GM18858 (cell line): ENCODE results near the gene SFXN5.

ENCODE experiments used
- ATAC-seq: cut with Tn5 transposase; IDR thresholded peaks from one replicate; pipeline ENCODE4 v1.9.1; 2021; ENCODE audit not compliant: unreplicated experiment

The SFXN5 gene

DNA sequence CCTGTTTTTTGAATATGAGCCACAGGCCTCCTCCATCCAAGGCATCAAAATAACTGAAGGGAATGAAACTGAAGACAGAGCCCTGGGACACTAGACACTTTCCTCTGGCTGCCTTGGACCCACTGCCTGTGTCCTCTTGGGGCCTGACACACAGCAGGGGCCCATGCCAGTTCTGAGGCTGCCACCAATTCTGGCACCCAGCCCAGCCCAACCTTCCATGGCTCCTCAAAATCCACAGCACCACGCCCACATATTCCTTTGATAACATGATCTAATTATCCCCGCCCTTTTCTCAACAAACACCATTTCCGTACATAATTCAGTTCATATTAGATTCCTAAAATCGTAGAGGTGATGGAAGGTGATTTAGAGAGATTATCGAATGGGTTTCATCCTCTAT, 90.0 kb downstream of the SFXN5 start:
- ATAC-seq = no peak

DNA sequence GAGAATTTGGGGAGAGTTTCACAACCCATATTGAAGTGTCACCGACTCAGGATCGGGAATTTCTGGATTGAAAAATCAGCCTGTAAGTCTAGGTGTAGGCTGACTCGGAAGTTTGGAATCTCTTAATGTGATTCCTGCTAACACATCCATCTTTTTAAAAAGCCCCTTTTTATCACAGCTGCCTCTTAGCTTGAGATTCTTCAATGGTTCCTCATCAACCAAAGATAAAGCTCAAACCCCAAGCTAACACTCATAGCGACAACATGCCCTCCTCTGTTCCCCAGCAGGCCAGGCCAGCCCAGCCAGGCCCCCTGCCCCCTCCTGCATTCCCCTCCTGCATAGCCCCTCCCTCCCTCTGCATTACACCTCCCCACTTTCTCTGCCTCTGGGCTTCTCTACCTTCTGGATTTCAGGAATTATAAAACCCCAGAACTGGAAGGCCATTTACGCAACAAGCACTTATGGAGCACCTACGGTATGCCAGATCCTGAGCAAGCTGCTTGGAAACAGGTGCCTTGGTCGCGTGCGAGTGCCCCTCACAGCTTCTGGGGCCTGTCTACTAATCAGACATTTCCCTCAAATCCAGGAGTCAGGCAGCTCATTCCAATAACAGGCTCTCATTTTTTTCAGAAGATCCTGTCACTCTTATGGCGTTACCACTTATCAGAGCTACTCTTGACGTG, 90.8 kb downstream of the SFXN5 start:
- ATAC-seq = no peak

DNA sequence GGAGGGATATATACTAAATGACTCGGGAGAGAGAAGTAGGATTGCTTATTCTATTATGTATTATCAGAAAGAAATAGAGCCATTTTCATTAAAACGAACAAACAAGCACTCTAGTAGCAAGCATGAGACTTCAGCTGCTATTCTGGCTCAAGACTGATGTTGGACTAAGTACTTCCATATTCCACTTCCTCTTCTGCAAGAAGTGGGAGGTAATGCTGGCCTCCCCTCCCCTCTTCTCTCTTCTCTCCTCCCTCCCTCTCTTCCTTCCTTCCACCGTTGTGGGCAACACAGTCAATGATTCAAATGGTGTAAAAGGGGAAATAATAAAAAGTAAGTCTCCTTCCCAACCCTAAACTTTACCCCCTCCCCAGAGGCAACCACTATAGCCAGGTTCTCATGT, 91.6 kb downstream of the SFXN5 start:
- peak; percentile 47 for ATAC-seq

- no peak for ATAC-seq
Measured at GRCh38 chr2:72975017-72975416, 96.5 kb downstream of the SFXN5 start.

- ATAC-seq = no peak
Measured at GRCh38 chr2:72974436-72974754, 97.1 kb downstream of the SFXN5 start.

GRCh38 chr2:72973566-72974435, 97.7 kb downstream of the SFXN5 start:
- ATAC-seq = peak; percentile 89

GRCh38 chr2:72973137-72973535, 98.4 kb downstream of the SFXN5 start:
- ATAC-seq = no peak

- ATAC-seq = no peak
Measured at GRCh38 chr2:72972352-72973136, 99.0 kb downstream of the SFXN5 start.

DNA sequence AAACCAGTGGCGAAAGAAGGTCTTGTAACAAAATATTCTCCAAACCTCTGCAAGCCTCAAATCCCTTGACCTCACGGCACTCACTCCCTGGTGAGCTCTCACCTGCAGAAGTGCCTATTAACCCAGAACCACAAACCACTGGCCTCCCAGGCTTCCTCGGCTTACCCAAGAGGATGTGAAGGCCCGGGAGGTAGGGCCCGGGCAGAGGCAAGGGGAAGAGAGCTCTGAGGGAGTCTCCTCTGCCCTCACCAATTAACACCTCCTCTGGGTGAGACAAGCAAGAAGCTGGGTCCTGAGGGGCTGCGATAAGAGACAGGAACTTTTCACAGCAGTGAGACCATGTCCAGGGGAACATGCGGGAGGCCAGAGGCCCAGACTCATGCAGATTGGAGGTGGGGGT, 100.5 kb downstream of the SFXN5 start:
- no peak for ATAC-seq

DNA sequence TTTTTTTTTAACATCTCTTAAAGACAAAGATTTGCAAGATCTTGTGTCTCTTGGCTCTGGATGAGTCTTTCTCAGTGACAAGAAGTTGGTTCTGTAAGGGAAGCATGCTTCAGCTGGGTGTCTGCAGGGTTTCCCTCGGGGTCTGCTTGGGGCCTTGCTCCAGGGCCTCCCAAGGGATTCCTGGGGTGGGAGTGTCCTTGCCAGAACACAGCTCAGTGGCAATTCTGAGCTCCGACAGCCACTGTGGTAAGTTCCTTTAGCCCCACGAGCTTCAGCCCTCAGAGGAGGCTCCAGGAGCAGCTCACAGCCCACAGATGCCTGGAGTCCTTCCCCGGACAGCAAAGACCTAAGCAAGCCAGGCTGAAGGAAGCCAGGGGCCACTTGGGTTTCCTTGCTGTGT, 101.8 kb downstream of the SFXN5 start:
- ATAC-seq = no peak

GRCh38 chr2:72968286-72968685, 103.2 kb downstream of the SFXN5 start:
- no peak for ATAC-seq

GRCh38 chr2:72965770-72966450, 105.6 kb downstream of the SFXN5 start:
- no peak for ATAC-seq

- ATAC-seq = no peak
Measured at GRCh38 chr2:72965016-72965415, 106.5 kb downstream of the SFXN5 start.

GRCh38 chr2:72964146-72964525, 107.4 kb downstream of the SFXN5 start:
- no peak for ATAC-seq

DNA sequence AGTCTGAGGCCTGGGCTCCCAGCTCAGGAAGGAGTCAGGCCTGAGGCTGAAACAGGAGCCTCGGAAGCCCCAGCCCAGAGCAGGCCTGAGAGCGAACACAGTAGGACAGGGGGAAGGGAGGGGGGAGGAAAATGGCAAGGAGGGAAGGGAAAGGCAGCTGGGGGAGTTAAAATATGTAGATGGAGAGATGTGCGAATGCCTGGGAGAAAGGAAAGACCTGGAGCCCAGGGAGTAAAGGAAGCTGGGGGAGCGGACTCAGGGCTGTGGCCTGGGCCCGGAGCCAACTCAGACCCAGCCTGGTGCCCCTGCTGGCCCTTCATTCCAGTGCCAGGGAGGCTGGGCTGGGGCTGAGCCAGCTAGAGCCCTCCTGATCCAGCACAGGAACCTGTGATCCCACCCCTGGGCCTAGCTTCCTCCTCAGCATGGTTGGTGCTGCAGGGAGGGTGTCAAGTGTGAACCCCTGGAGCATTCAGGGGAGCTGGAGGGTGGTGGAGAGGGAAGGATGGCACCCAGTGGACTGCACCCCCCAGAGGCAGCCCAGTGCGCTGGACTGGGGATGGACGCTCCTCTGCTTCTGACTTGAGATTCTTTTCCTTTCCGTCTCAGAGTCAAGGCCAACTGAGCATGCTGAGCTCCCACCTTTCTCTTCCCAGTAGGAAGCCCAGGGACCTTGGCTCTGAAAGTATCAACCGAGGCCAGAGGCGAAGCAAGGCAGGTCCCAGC, 107.9 kb downstream of the SFXN5 start:
- ATAC-seq = no peak

DNA sequence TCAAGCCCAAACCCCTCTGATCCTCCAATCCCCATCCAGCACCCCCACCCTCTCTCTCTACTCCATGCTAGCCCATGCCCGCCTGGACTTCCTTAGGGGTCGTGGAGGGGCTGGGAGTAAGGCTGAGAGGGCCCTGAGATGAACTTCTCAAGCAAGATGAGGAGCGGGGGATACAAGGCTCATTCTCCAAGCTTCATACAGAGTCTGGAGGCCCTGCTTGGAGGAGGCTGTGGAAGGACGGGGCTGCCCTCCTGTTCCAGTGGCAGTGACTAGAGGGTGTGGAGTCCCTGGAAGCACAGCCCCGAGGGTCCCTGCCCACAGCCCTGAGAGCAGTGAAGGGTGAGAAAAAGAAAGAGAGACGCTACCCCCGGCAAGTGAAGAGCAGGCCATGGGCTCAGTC, 108.6 kb downstream of the SFXN5 start:
- ATAC-seq = no peak

DNA sequence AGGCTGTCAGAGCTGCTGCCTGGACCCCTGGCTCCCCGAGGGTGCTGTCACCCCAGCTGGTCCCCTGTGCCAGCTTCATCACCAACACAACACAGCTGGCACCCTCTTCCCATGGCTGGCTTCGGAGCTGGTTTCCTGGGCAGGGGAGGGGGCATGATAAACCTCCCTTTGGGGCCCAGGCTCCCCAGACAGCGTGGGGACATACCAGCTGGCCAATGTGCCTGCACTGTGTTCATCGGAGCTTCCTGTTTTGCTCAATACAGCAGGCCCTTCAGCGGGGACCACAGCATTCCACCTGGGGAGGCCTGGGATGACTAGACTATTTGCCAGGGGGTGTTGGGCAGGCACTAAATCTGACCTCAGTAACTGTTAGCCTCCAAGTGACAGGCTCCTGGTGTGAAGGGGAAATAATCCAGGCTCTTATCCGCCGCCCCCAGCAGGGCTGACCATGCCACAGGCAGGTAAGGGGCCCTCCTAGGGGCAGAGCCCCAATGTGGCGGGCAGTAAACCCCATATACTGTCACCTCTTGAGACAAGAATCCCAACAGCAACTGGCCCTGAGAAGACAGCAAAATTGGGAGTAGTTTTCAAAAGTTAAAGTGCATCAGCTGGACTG, 109.6 kb downstream of the SFXN5 start:
- no peak for ATAC-seq

DNA sequence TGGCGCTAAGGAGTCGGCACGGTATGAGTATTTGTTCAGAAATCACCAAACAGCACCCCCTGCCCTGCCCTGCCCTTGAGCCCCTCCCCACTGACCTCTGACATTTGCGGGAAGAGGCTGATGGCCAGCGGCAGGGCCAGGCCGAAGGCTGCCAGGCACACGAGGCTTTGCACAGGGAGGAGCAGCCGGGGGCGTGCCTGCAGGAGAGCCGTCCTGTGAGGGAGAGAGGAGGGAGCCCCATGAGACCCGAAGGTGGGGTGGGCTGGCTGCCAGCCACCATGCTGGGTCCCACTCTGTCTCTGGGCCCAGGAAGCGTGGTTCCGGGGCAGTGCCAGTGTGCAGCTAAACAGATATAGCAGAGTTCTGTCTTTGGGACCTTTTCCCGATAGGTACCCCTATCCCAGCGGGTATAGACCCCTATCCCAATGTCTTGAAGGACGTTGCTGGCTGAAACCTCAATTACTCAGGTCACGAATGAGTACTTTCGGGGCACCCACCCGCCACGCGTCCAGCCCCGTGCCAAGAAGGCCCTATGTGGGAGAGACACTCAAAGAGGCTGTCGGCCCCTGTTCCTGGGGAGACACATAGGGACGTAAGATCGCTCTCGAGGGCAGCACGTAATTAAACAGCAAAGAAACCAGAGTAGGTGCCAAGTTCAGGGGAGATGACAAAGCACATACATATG, 110.3 kb downstream of the SFXN5 start:
- no peak for ATAC-seq
